GM13977 (cell line): ENCODE measurements around the gene CEP44.
A peak's percentile ranks its signal among the peaks of the same experiment; 100 is the strongest.

Experiments
- DNase-seq: peaks from one replicate; pipeline ENCODE4 v3.0.0; 2012; ENCODE audit warnings: low spot score
- in situ Hi-C: fragments of 300-500 bp; cut with MboI; formaldehyde crosslinking; loops from one replicate; pipeline ENCODE4 v1.12.0; 2022; ENCODE audit warnings: low sequenced_read_pairs, low pct_unique_long_range_greater_than_20kb, mixed read lengths, inconsistent platforms; ENCODE audit not compliant: unreplicated experiment
- TF ChIP-seq, protein P1 (sequence below): IDR thresholded peaks from 2 replicates; pipeline ENCODE4 v1.5.1; 2012; ENCODE audit warnings: mild to moderate bottlenecking, control low read depth; ENCODE audit not compliant: insufficient read depth; ENCODE audit errors: extremely low read depth, missing control alignments

The CEP44 gene

DNA sequence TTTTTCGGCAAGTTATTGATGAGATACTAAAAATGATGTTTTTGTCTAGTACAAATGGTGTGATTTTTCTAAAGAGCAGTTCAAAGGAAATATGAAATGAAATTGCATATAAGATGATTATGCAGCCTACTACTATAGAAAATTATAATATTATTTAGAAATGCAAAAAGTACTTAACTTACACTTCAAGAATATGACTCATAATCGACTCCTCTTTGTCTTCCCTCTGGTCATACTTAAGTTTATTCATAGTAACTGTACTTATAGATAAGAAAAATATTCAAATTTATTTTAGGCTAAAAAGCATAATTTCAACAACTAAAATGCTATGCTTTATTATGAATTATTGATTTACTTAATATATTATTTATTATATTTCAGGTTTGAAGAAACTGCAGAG, 33.2 kb downstream of the CEP44 start:
- no peak for DNase-seq
- in situ Hi-C loops: loop anchor here (10.0 kb wide), 1 partner anchor 92 kb away; no protein-coding TSS in a partner anchor
- TF ChIP-seq, protein P1, sequence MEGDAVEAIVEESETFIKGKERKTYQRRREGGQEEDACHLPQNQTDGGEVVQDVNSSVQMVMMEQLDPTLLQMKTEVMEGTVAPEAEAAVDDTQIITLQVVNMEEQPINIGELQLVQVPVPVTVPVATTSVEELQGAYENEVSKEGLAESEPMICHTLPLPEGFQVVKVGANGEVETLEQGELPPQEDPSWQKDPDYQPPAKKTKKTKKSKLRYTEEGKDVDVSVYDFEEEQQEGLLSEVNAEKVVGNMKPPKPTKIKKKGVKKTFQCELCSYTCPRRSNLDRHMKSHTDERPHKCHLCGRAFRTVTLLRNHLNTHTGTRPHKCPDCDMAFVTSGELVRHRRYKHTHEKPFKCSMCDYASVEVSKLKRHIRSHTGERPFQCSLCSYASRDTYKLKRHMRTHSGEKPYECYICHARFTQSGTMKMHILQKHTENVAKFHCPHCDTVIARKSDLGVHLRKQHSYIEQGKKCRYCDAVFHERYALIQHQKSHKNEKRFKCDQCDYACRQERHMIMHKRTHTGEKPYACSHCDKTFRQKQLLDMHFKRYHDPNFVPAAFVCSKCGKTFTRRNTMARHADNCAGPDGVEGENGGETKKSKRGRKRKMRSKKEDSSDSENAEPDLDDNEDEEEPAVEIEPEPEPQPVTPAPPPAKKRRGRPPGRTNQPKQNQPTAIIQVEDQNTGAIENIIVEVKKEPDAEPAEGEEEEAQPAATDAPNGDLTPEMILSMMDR: no peak

DNA sequence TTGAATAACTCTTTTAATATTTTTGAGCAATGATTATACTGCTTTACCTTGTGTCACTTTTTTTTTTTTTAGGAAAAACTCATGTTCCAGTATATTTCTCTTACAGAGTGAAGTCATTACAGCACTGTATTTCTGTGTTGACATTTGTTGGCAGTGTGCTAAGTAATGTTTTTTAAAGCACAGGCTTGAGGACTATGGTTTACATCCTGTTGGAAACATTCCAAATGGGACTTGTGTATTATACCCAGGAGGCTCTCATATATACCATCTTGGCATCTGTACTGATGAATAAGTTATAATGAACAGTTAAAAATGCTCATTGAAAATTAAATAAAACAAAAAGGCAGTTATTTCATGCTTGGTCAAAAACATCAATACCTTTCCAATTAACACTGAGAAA, 33.8 kb downstream of the CEP44 start:
- DNase-seq: no peak
- in situ Hi-C loops: loop anchor here (10.0 kb wide), 1 partner anchor 93 kb away; no protein-coding TSS in a partner anchor
- TF ChIP-seq, protein P1: no peak

DNA sequence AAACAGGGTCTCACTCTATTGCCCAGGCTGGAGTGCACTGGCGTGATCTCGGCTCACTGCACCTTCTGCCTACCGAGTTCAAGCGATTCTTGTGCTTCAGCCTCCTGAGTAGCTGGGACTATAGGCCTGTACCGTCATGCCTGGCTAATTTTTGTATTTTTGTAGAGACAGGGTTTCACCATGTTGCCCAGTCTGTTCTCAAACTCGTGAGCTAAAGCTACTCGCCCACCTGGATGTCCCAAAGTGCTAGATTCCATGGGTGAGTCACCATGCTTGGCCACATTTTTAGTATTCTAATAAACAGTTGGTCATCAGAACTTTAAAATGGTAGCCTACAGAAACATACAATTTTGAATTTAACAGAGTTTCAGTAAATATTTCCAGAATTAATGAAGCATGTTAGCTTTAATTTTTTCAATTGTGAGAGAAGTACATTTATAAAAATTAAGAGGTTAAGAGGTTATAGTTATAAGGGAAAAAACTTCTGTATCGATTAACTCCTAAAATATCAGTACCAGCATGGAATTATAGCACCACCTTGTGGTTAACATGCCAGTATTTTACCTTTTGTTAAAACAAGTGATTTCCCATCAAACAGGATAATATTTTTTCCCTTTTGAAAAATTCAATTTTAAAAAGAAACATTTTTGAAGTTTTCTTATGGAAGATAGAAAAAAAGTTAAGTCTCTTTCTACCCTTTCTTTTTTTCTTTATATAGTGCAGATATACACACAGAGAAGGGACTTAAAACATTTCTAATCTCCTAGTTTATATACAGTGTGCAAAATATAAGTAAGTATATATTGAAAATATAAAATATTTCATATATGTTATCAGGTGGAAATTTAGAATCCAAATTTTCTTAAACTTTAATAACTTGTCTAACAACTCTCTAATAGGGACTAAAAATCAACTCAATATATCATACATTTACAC, 35.4 kb downstream of the CEP44 start:
- TF ChIP-seq, protein P1: peak; percentile 65
- DNase-seq: peak; percentile 24
- in situ Hi-C loops: loop anchor here (10.0 kb wide), 1 partner anchor 94 kb away; no protein-coding TSS in a partner anchor

DNA sequence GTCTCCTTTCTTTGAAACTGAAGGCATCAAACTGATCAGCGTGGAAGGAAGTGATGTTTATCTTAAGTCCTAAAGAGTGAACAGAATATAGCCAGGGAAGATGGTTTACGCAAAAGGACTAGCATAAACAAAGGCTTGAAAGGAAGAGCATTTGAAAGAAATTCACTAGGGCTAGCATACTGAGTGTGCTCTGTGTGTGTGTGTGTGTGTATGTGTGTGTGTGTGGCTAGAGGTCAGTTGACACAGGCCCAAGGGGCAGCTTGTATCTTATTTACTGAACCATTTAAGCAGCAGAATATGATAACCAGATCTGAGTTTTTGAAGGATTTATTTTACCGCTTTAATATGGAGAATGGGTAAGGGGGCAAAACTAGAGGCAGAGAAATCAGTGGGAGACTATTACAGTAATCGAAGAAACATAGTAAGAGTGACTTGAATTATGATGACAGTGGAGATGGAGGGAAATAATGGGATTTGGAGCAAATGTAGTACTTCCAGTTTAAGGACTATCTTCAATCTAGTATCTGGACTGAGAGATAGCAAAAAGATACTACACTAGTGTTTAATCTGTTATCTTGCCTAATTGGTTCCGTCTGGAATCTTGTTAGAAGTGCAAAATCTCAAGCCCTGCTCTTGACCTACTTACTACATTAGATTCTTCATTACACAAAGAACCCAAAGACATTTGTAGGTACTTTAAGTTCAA, 36.9 kb downstream of the CEP44 start:
- TF ChIP-seq, protein P1: no peak
- no peak for DNase-seq
- in situ Hi-C loops: no loop called here

- TF ChIP-seq, protein P1: no peak
- in situ Hi-C loops: no loop called here
- DNase-seq: no peak
Measured at GRCh38 chr4:174324236-174324635, 40.5 kb downstream of the CEP44 start.

GRCh38 chr4:174324725-174325124, 41.0 kb downstream of the CEP44 start:
- in situ Hi-C loops: no loop called here

More at GRCh38 chr4:174324725-174325124, 41.0 kb downstream of the CEP44 start:
- no peak for DNase-seq
- TF ChIP-seq, protein P1: no peak
